Peyer's patch (tissue), 4 donors: ENCODE data around the gene FBRSL1.

ENCODE experiments used
- POLR2A ChIP-seq, 2 donors: fragments of 450-650 bp; IDR thresholded peaks; one replicate each; pipeline ENCODE4 v1.5.1; 2017; ENCODE audit warnings: antibody characterized with exemption in 2 of 2, mild to moderate bottlenecking in 2 of 2, moderate library complexity in 2 of 2
- TF ChIP-seq, protein P1 (sequence below), 6 experiments: fragments of 450-650 bp in 4 of 6; fragments of 200-600 bp in 2 of 6; sonication (generic) in 1 of 6; IDR thresholded peaks; one replicate each; pipeline ENCODE4 v1.5.1; 2017 to 2019; ENCODE audit warnings: antibody characterized with exemption in 6 of 6, mild to moderate bottlenecking in 3 of 6, moderate library complexity in 1 of 6

GRCh38 chr12:132476038-132476414 lies 13.9 kb upstream of the FBRSL1 start:
- TF ChIP-seq POLR2A (IDR thresholded peaks at IDR 0.05), result no peak
- TF ChIP-seq, protein P1, sequence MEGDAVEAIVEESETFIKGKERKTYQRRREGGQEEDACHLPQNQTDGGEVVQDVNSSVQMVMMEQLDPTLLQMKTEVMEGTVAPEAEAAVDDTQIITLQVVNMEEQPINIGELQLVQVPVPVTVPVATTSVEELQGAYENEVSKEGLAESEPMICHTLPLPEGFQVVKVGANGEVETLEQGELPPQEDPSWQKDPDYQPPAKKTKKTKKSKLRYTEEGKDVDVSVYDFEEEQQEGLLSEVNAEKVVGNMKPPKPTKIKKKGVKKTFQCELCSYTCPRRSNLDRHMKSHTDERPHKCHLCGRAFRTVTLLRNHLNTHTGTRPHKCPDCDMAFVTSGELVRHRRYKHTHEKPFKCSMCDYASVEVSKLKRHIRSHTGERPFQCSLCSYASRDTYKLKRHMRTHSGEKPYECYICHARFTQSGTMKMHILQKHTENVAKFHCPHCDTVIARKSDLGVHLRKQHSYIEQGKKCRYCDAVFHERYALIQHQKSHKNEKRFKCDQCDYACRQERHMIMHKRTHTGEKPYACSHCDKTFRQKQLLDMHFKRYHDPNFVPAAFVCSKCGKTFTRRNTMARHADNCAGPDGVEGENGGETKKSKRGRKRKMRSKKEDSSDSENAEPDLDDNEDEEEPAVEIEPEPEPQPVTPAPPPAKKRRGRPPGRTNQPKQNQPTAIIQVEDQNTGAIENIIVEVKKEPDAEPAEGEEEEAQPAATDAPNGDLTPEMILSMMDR (IDR thresholded peaks at IDR 0.05), result no peak
